Measurements from ENCODE around the gene APLP2. TPM values are rescaled to one million over a fixed set of nuclear protein-coding genes. Genes with fewer than 3 reads are reported as not detected.
"Not testable (repeated sequence)": the region's sequence is repeated elsewhere in the genome, so short reads cannot be mapped to it uniquely, and the experiment has no call there.

The APLP2 gene
- total RNA-seq, 6 donors from 2014 or later = 249 to 939 (median 653) TPM

DNA sequence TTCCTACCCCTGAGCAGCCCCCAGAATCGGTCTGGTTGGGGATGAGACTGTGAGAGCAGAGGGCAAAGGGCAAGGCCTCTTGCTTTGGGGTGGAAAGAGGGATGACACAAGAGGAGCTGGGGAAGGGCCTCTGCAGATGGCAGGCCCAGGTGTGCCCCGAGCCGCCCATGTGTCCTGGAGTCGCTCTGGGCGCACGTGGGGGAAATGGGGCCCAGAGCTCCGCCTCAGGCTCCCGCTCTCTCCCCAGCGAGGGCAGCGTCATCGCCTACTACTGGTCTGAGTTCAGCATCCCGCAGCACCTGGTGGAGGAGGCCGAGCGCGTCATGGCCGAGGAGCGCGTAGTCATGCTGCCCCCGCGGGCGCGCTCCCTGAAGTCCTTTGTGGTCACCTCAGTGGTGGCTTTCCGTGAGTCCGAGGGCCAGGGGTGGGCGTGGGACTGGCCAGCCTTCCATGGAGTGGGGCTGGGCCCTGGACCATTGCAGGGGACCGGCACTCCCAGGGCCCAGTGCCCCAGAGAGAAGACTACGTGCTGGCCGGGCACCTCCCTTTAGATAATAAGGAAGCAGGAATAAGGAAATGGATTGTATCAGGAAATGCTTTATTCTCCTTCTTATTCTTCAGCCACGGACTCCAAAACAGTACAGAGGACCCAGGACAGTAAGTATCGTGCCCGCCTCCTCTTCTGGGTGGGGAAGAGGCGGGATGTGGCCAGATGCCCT lies 120.0 kb downstream of the APLP2 start:
- Histone ChIP-seq H3K36me3 (peaks cover 0 to 12% (median 6%) of the 10 kb centered on the region in 4 donors), H3K27me3 (no peaks in the 10 kb centered on the region), H3K27ac (peak overlapping the region in 2 of 4 donors; percentile 31 to 43), H3K4me1 (no peaks in the 10 kb centered on the region), H3K4me3 (no peak overlapping the region), H3K9me3 (no peaks in the 10 kb centered on the region)
- TF ChIP-seq EP300 (IDR thresholded peaks at IDR 0.05) (no peak), POLR2A (IDR thresholded peaks at IDR 0.05) (no peak), POLR2AphosphoS5 (IDR thresholded peaks at IDR 0.05) (no peak)
- TF ChIP-seq, protein P1, sequence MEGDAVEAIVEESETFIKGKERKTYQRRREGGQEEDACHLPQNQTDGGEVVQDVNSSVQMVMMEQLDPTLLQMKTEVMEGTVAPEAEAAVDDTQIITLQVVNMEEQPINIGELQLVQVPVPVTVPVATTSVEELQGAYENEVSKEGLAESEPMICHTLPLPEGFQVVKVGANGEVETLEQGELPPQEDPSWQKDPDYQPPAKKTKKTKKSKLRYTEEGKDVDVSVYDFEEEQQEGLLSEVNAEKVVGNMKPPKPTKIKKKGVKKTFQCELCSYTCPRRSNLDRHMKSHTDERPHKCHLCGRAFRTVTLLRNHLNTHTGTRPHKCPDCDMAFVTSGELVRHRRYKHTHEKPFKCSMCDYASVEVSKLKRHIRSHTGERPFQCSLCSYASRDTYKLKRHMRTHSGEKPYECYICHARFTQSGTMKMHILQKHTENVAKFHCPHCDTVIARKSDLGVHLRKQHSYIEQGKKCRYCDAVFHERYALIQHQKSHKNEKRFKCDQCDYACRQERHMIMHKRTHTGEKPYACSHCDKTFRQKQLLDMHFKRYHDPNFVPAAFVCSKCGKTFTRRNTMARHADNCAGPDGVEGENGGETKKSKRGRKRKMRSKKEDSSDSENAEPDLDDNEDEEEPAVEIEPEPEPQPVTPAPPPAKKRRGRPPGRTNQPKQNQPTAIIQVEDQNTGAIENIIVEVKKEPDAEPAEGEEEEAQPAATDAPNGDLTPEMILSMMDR (IDR thresholded peaks at IDR 0.05) = no peak
- WGBS, 2 donors = 76 to 85% methylated on average over 19 to 32 of the region's 32 CpGs
- ATAC-seq (ENCODE audit: low FRiP score in 2 of 2) (peak in 1 of 2 donors; percentile 49), DNase-seq (peak in 1 of 2 donors; percentile 82)

DNA sequence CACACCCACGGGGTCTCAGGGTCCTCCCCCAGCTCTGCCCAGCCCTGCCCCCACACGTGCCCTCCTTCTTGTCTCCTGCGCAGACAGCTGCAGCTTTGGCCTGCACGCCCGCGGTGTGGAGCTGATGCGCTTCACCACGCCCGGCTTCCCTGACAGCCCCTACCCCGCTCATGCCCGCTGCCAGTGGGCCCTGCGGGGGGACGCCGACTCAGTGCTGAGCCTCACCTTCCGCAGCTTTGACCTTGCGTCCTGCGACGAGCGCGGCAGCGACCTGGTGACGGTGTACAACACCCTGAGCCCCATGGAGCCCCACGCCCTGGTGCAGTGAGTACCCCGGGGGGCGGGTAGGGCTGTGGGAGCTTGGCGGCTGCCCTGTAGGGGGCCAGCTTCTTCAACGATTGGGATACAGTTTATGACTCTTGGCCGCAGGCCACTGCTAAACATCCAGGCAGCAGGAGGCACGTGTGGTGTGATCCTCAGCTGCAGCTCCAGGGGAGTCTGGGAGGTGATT lies 120.7 kb downstream of the APLP2 start:
- H3K27ac ChIP-seq = peak overlapping the region in 2 of 4 donors; percentile 31 to 43
- ATAC-seq (ENCODE audit: low FRiP score in 2 of 2) = no peak
- DNase-seq = no peak

DNA sequence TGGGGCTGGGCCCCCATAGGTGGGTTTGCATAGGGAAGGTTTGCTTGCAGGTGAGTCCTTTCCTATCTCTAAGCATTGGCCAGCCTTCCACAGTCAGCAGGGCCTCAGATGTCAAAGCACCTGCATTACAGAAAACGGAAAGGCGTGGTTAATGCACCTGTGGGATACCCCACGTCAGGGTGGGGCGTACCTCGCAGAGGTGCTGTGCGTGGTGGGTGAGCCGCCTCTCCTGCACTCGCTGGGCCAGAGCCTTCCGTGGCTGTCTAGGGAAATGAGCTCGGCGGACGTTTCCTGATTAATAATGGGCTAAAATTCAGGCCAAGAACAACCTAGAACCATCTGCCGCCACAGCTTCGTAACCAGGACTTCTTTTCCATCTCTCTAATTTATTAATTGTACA lies 122.2 kb downstream of the APLP2 start:
- H3K27ac ChIP-seq = no peak overlapping the region

More for the DNA sequence above, 120.7 kb downstream of the APLP2 start:
- 91 to 93% methylated on average over 19 to 24 of the region's 29 CpGs for WGBS, 2 donors
- Histone ChIP-seq H3K4me1 (no peaks in the 10 kb centered on the region), H3K4me3 (no peak overlapping the region), H3K9me3 (no peaks in the 10 kb centered on the region), H3K27me3 (no peaks in the 10 kb centered on the region), H3K36me3 (peaks cover 0 to 15% (median 6%) of the 10 kb centered on the region in 4 donors)
- TF ChIP-seq, protein P1 (IDR thresholded peaks at IDR 0.05) = no peak
- TF ChIP-seq EP300 (IDR thresholded peaks at IDR 0.05) = no peak
- TF ChIP-seq POLR2A (IDR thresholded peaks at IDR 0.05) = no peak

DNA sequence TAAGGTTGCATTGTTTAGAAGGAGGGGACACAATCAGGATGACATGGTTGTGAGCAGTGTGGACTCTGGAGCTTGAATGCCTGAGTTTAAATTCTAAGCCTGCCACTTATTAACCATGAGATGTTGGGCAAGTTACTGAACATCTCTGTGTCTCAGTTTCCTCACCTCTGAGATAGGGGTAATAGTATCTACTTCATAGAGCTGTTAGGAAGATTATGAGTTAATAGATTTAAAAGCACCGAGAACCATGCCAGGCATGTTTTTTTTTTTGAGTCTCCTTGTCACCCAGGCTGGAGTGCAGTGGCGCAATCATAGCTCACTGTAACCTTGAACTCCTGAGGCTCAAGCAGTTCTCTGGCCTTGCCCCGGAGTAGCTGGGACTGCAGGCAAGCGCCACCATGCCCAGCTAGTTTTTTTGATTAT lies 123.2 kb downstream of the APLP2 start:
- Histone ChIP-seq H3K4me3 (no peak overlapping the region), H3K36me3 (peaks cover 0 to 31% (median 21%) of the 10 kb centered on the region in 4 donors), H3K4me1 (no peaks in the 10 kb centered on the region), H3K9me3 (no peaks in the 10 kb centered on the region), H3K27me3 (no peaks in the 10 kb centered on the region), H3K27ac (no peak overlapping the region)
- WGBS, 2 donors = 60 to 75% methylated on average over 4 of the region's 4 CpGs
- DNase-seq (peak in 1 of 2 donors; percentile 81), ATAC-seq (ENCODE audit: low FRiP score in 2 of 2) (no peak)
- no peak for TF ChIP-seq POLR2AphosphoS5 (IDR thresholded peaks at IDR 0.05)
- TF ChIP-seq POLR2A (IDR thresholded peaks at IDR 0.05) = no peak
- TF ChIP-seq, protein P1 (IDR thresholded peaks at IDR 0.05) = no peak

More for the DNA sequence above, 122.2 kb downstream of the APLP2 start:
- no peaks in the 10 kb centered on the region for H3K4me1 ChIP-seq
- H3K9me3 ChIP-seq = no peaks in the 10 kb centered on the region
- no peak for DNase-seq
- no peak for ATAC-seq (ENCODE audit: low FRiP score in 2 of 2)
- WGBS, 2 donors = 88% methylated on average over 14 of the region's 14 CpGs
- H3K36me3 ChIP-seq = peaks cover 0 to 22% (median 12%) of the 10 kb centered on the region in 4 donors
- H3K27me3 ChIP-seq = no peaks in the 10 kb centered on the region
- TF ChIP-seq EP300 (IDR thresholded peaks at IDR 0.05) (no peak), POLR2AphosphoS5 (IDR thresholded peaks at IDR 0.05) (no peak), POLR2A (IDR thresholded peaks at IDR 0.05) (no peak)
- TF ChIP-seq, protein P1 (IDR thresholded peaks at IDR 0.05) = no peak
- no peak overlapping the region for H3K4me3 ChIP-seq

DNA sequence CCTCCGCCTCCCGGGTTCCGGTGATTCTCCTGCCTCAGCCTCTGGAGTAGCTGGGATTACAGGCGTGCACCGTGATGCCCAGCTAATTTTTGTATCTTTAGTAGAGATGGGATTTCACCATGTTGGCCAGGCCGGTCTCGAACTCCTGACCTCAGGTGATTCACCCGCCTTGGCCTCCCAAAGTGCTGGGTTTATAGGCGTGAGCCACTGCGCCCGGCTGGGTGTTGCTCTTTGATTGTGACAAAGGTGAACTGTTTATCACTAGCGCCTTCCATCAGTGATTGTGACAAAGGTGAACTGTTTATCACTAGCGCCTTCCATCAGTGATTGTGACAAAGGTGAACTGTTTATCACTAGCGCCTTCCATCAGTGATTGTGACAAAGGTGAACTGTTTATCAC lies 123.9 kb downstream of the APLP2 start:
- H3K4me1 ChIP-seq; H3K4me3 ChIP-seq; H3K27me3 ChIP-seq; H3K9me3 ChIP-seq; ATAC-seq (ENCODE audit: low FRiP score in 2 of 2); DNase-seq; H3K27ac ChIP-seq: not testable (repeated sequence)
- H3K36me3 ChIP-seq = peaks cover 0 to 37% (median 25%) of the 10 kb centered on the region in 4 donors
- WGBS, 2 donors = 95 to 97% methylated on average over 14 of the region's 14 CpGs

Small RNA genes lying within 50 kb of the gene (small RNA-seq; reads per million reads assigned to genes)
- 0 reads per million in 4 donors for gene RF00015
- gene RPL34P21 = 0 reads per million in 4 donors

Other genes starting within 250 kb of the APLP2 start
- 10 to 100 TPM; 22.0 to 57.6 (median 28.6) TPM for gene NFRKB, start 174.3 kb upstream of the APLP2 start, total RNA-seq
- 10 to 100 TPM in 4 of 6 donors, 1 to 10 TPM in 2; 6.8 to 13.9 (median 12.7) TPM for gene PRDM10, start 67.1 kb upstream of the APLP2 start, total RNA-seq
- 100 to 1,000 TPM in 1 of 6 donors, 10 to 100 TPM in 5; 49.2 to 105 (median 72.1) TPM for gene ST14, start 89.9 kb downstream of the APLP2 start, total RNA-seq
- 10 to 100 TPM; 40.3 to 91.7 (median 51.2) TPM for gene ZBTB44, start 245.0 kb downstream of the APLP2 start, total RNA-seq